WTC11 (cell line): ENCODE measurements around the gene MYOZ3. TPM values are rescaled to one million over a fixed set of nuclear protein-coding genes. Genes with fewer than 3 reads are reported as not detected.
A peak's percentile ranks its signal among the peaks of the same experiment; 100 is the strongest.

Source experiments
- ATAC-seq: fragments of 200-7000 bp; cut with Tn5 transposase; 2 replicates; pipeline ENCODE4 v1.10.0; 2021; ENCODE audit warnings: mild to moderate bottlenecking, moderate library complexity
- CTCF ChIA-PET: fragments of 300-600 bp; sonication (Branson Sonifier 250); formaldehyde crosslinking; loops from one replicate; lab custom pipeline; 2021; ENCODE audit warnings: antibody characterized with exemption; lab: Charles Lee
- POLR2A ChIA-PET: fragments of 350-600 bp; sonication (Branson Sonifier 250); formaldehyde crosslinking; loops from one replicate; lab custom pipeline; 2021; ENCODE audit warnings: antibody characterized with exemption; lab: Charles Lee
- DNase-seq: peaks from one replicate; pipeline ENCODE4 v3.0.0; 2021; ENCODE audit warnings: low spot score
- H3K27ac Mint-ChIP-seq: 2 replicates; pipeline ENCODE4 v1.8.0; 2021; ENCODE audit warnings: mixed read lengths
- H3K27me3 Mint-ChIP-seq: 2 replicates; pipeline ENCODE4 v1.8.0; 2021; ENCODE audit warnings: low read depth, mild to moderate bottlenecking, moderate library complexity, mixed read lengths
- H3K36me3 Mint-ChIP-seq: 2 replicates; pipeline ENCODE4 v1.8.0; 2021; ENCODE audit warnings: mixed read lengths
- H3K4me1 Mint-ChIP-seq: 2 replicates; pipeline ENCODE4 v1.8.0; 2022; ENCODE audit warnings: mixed read lengths
- H3K4me3 Mint-ChIP-seq: 2 replicates; pipeline ENCODE4 v1.8.0; 2021; ENCODE audit warnings: mild to moderate bottlenecking, moderate library complexity, mixed read lengths
- H3K9me3 Mint-ChIP-seq: 2 replicates; pipeline ENCODE4 v1.8.0; 2021; ENCODE audit warnings: mixed read lengths
- ESRRA ChIP-seq: sonication (generic); formaldehyde crosslinking; IDR thresholded peaks from 2 replicates; pipeline ENCODE4 v1.8.1; 2022; ENCODE audit warnings: mild to moderate bottlenecking, missing genetic modification reagents, borderline replicate concordance
- GRHL2 ChIP-seq: fragments of 250-450 bp; sonication (Bioruptor Pico); IDR thresholded peaks from 2 replicates; pipeline ENCODE4 v1.8.0; 2022; ENCODE audit warnings: mild to moderate bottlenecking, moderate library complexity; ENCODE audit not compliant: insufficient replicate concordance, severe bottlenecking
- GTF2I ChIP-seq: fragments of 250-450 bp; sonication (Bioruptor Pico); conservative IDR thresholded peaks from 2 replicates; pipeline ENCODE4 v1.4.0; 2021; ENCODE audit warnings: mild to moderate bottlenecking
- HMGA2 ChIP-seq: fragments of 250-450 bp; sonication (Bioruptor Pico); IDR thresholded peaks from 2 replicates; pipeline ENCODE4 v1.4.0; 2021; ENCODE audit warnings: mild to moderate bottlenecking, moderate library complexity
- MXD4 ChIP-seq: fragments of 250-450 bp; sonication (Bioruptor Pico); IDR thresholded peaks from 2 replicates; pipeline ENCODE4 v1.8.0; 2021; ENCODE audit warnings: mild to moderate bottlenecking, moderate library complexity, borderline replicate concordance
- SMAD4 ChIP-seq: sonication (generic); formaldehyde crosslinking; IDR thresholded peaks from 2 replicates; pipeline ENCODE4 v1.8.0; 2022; ENCODE audit warnings: mild to moderate bottlenecking, missing genetic modification reagents
- TEAD1 ChIP-seq: sonication (generic); formaldehyde crosslinking; IDR thresholded peaks from 2 replicates; pipeline ENCODE4 v1.8.0; 2022; ENCODE audit warnings: mild to moderate bottlenecking, missing genetic modification reagents
- TP53 ChIP-seq: sonication (generic); formaldehyde crosslinking; IDR thresholded peaks from 2 replicates; pipeline ENCODE4 v1.8.1; 2023; ENCODE audit warnings: mild to moderate bottlenecking, missing genetic modification reagents
- ZBTB21 ChIP-seq: sonication (generic); formaldehyde crosslinking; IDR thresholded peaks from 2 replicates; pipeline ENCODE4 v1.8.1; 2023; ENCODE audit warnings: mild to moderate bottlenecking, missing genetic modification reagents, borderline replicate concordance
- ZNF423 ChIP-seq: fragments of 250-450 bp; sonication (Bioruptor Pico); IDR thresholded peaks from 2 replicates; pipeline ENCODE4 v2.1.2; 2022; ENCODE audit warnings: mild to moderate bottlenecking, moderate library complexity
- total RNA-seq: library from RNA; stranded (reverse); gene quantifications from 3 replicates; pipeline ENCODE4 v1.2.3, GENCODE V29; 2021
- TF ChIP-seq, protein P1 (sequence below): sonication (generic); formaldehyde crosslinking; IDR thresholded peaks from 2 replicates; pipeline ENCODE4 v1.8.1; 2023; ENCODE audit warnings: mild to moderate bottlenecking, missing genetic modification reagents, moderate library complexity
- TF ChIP-seq, protein P2 (sequence below): sonication (generic); formaldehyde crosslinking; IDR thresholded peaks from 2 replicates; pipeline ENCODE4 v1.8.0; 2023; ENCODE audit warnings: missing genetic modification reagents
- TF ChIP-seq, protein P3 (sequence below): fragments of 250-450 bp; sonication (Bioruptor Pico); IDR thresholded peaks from 2 replicates; pipeline ENCODE4 v1.8.0; 2021; ENCODE audit warnings: mild to moderate bottlenecking
- TF ChIP-seq, protein P4 (sequence below): fragments of 250-450 bp; sonication (Bioruptor Pico); IDR thresholded peaks from 2 replicates; pipeline ENCODE4 v1.9.0; 2021; ENCODE audit warnings: mild to moderate bottlenecking, borderline replicate concordance
- TF ChIP-seq, protein P5 (sequence below): sonication (generic); formaldehyde crosslinking; IDR thresholded peaks from 2 replicates; pipeline ENCODE4 v1.8.1; 2022; ENCODE audit warnings: mild to moderate bottlenecking, moderate library complexity, missing genetic modification reagents
- TF ChIP-seq, protein P6 (sequence below): sonication (generic); formaldehyde crosslinking; IDR thresholded peaks from 2 replicates; pipeline ENCODE4 v1.8.0; 2022; ENCODE audit warnings: missing genetic modification reagents

MYOZ3 gene
- total RNA-seq, 1 experiment from 2014 or later, result 13.7 TPM

DNA sequence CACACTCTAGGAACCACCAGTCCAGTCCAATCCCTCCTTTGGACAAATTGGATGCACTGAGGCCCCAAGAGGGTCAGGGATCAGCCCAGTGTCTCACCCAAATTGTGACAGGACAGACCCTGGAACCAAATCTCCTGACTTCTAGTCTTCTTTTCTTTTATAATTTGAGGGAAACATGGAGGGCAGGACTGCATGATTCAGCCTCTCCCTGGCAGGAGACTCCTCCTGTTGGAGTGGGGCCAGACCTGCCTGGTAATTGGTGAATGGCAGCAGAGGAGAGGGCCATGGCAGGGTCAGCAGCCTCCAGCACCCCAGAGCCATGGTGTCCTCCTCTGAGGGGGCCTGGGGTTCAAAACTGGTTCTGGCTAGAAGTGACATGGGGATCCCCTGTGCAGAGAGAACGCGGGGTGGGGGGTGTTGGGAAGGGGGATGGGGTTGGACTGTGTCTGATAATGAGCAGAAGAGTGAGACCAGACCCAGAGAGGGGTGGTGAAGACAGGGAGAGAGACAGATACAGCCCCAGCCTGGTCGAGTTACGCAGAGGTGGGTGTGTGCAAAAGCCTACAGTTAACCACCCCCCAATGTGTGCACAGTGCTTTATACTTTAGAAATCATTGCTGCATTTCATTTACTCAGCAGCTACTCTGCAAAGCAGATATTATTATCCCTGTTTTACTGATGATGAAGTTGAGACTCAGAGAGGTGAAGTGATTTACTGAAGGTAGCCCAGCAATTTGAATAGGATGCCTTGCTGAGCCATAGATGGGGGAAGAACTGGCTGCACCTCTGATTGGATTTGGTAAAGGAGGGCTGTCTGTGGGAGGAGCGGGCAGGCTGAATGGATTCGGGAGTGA, 24.4 kb upstream of the MYOZ3 start:
- no peak overlapping the region for H3K4me3 Mint-ChIP-seq
- no peak for TF ChIP-seq SMAD4 (CRISPR knock-in tag)
- TF ChIP-seq, protein P1, sequence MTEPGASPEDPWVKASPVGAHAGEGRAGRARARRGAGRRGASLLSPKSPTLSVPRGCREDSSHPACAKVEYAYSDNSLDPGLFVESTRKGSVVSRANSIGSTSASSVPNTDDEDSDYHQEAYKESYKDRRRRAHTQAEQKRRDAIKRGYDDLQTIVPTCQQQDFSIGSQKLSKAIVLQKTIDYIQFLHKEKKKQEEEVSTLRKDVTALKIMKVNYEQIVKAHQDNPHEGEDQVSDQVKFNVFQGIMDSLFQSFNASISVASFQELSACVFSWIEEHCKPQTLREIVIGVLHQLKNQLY (CRISPR knock-in tag), result no peak
- TF ChIP-seq TEAD1, result no peak
- TF ChIP-seq, all 79 proteins: peak for 0
- DNase-seq, result no peak

DNA sequence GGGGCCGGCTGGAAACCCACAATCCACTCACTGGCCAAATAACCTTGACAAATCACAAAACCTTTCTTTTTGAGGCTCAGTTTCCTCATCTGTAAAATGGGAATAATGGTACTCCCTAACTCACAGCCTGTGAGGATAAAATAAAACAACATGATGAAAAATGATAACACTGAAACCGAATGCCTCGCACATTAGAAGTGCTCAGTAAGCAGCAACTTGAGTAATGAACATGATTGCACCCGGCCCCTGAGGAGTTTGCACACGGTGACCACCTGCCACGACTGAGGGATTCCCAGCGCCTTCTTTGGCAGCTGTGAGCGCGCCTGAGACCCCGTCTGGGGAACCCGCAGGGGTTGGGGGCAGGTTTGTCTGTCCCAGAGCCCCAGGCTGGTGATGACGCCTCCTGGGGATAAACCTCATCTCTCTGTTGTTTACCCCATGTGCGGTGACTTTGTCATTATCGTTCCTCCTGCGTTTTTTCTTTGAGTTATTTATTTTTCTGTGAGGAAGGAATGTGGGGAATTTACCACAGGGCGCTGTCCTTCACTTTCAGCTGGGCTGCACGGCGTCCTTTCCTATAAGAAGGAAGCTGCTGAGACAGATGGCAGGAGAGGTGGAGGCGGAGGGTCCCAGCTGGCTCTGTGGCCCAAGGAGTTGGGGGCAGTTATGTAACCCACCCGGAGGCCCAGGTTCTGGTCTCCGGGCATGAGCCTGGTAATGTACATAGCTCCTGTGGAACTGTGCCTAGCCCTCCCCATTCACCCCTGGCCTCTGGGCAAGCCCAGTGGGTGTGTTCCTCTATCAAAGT, 23.6 kb upstream of the MYOZ3 start:
- Mint-ChIP-seq H3K27ac (no peak overlapping the region), H3K4me3 (no peak overlapping the region), H3K4me1 (peaks cover 28% of the 10 kb centered on the region), H3K27me3 (no peaks in the 10 kb centered on the region), H3K36me3 (no peaks in the 10 kb centered on the region), H3K9me3 (no peaks in the 10 kb centered on the region)
- TF ChIP-seq ESRRA (CRISPR knock-in tag) (no peak), GTF2I (CRISPR knock-in tag) (peak; percentile 73; the same call in 1 of the 2 replicates)
- TF ChIP-seq, protein P2, sequence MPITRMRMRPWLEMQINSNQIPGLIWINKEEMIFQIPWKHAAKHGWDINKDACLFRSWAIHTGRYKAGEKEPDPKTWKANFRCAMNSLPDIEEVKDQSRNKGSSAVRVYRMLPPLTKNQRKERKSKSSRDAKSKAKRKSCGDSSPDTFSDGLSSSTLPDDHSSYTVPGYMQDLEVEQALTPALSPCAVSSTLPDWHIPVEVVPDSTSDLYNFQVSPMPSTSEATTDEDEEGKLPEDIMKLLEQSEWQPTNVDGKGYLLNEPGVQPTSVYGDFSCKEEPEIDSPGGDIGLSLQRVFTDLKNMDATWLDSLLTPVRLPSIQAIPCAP (CRISPR knock-in tag), result no peak
- ATAC-seq (peak; percentile 43), DNase-seq (no peak)
- CTCF ChIA-PET, result interaction anchor here (0.7 to 1.1 kb wide), 6 partner anchors 14 to 147 kb away, joined by 3 to 6 read pairs (median 4); no protein-coding TSS in a partner anchor
- POLR2A ChIA-PET, result interaction anchor here (0.6 kb wide), 1 partner anchor 10 kb away, joined by 3 read pairs; no protein-coding TSS in a partner anchor

More for the DNA sequence above, 24.4 kb upstream of the MYOZ3 start:
- Mint-ChIP-seq H3K36me3 (no peaks in the 10 kb centered on the region), H3K27ac (no peak overlapping the region), H3K27me3 (no peaks in the 10 kb centered on the region), H3K4me1 (peaks cover 27% of the 10 kb centered on the region), H3K9me3 (no peaks in the 10 kb centered on the region)
- CTCF ChIA-PET, result no interaction called here
- ATAC-seq, result no peak
- POLR2A ChIA-PET, result no interaction called here

DNA sequence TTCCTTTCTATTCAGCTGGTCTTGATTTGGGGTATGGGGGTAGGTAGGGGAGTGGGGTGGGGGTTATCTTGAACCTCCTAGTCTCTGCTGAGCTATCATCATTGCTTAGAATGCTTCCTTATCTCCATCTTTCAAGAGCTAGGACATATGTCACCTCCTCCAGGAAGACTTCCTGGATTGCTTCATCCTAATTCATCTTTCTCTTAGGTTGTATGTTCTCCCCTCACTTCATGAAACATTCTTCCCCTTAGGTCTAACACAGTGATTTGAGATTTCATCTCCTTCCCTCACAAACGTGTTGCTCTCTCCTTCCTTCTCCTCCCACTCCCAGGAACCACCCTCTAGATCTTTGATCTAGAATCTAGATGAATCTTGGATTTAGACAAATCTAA, 23.0 kb upstream of the MYOZ3 start:
- no peaks in the 10 kb centered on the region for H3K9me3 Mint-ChIP-seq
- peaks cover 28% of the 10 kb centered on the region for H3K4me1 Mint-ChIP-seq
- no peaks in the 10 kb centered on the region for H3K27me3 Mint-ChIP-seq
- ChIA-PET POLR2A (interaction anchor here (0.6 kb wide), 1 partner anchor 11 kb away, joined by 3 read pairs; no protein-coding TSS in a partner anchor), CTCF (interaction anchor here (0.7 to 1.4 kb wide), 7 partner anchors 13 to 146 kb away, joined by 3 to 6 read pairs (median 4); no protein-coding TSS in a partner anchor)
- H3K27ac Mint-ChIP-seq, result no peak overlapping the region
- no peak for DNase-seq
- ATAC-seq, result no peak
- no peak overlapping the region for H3K4me3 Mint-ChIP-seq
- no peaks in the 10 kb centered on the region for H3K36me3 Mint-ChIP-seq
- TF ChIP-seq, protein P3, sequence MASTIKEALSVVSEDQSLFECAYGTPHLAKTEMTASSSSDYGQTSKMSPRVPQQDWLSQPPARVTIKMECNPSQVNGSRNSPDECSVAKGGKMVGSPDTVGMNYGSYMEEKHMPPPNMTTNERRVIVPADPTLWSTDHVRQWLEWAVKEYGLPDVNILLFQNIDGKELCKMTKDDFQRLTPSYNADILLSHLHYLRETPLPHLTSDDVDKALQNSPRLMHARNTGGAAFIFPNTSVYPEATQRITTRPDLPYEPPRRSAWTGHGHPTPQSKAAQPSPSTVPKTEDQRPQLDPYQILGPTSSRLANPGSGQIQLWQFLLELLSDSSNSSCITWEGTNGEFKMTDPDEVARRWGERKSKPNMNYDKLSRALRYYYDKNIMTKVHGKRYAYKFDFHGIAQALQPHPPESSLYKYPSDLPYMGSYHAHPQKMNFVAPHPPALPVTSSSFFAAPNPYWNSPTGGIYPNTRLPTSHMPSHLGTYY (CRISPR knock-in tag), result no peak
- no peak for TF ChIP-seq TP53 (CRISPR knock-in tag)
- TF ChIP-seq ZBTB21, result no peak
- TF ChIP-seq, protein P4, sequence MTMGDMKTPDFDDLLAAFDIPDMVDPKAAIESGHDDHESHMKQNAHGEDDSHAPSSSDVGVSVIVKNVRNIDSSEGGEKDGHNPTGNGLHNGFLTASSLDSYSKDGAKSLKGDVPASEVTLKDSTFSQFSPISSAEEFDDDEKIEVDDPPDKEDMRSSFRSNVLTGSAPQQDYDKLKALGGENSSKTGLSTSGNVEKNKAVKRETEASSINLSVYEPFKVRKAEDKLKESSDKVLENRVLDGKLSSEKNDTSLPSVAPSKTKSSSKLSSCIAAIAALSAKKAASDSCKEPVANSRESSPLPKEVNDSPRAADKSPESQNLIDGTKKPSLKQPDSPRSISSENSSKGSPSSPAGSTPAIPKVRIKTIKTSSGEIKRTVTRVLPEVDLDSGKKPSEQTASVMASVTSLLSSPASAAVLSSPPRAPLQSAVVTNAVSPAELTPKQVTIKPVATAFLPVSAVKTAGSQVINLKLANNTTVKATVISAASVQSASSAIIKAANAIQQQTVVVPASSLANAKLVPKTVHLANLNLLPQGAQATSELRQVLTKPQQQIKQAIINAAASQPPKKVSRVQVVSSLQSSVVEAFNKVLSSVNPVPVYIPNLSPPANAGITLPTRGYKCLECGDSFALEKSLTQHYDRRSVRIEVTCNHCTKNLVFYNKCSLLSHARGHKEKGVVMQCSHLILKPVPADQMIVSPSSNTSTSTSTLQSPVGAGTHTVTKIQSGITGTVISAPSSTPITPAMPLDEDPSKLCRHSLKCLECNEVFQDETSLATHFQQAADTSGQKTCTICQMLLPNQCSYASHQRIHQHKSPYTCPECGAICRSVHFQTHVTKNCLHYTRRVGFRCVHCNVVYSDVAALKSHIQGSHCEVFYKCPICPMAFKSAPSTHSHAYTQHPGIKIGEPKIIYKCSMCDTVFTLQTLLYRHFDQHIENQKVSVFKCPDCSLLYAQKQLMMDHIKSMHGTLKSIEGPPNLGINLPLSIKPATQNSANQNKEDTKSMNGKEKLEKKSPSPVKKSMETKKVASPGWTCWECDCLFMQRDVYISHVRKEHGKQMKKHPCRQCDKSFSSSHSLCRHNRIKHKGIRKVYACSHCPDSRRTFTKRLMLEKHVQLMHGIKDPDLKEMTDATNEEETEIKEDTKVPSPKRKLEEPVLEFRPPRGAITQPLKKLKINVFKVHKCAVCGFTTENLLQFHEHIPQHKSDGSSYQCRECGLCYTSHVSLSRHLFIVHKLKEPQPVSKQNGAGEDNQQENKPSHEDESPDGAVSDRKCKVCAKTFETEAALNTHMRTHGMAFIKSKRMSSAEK, result no peak
- TF ChIP-seq, protein P5, sequence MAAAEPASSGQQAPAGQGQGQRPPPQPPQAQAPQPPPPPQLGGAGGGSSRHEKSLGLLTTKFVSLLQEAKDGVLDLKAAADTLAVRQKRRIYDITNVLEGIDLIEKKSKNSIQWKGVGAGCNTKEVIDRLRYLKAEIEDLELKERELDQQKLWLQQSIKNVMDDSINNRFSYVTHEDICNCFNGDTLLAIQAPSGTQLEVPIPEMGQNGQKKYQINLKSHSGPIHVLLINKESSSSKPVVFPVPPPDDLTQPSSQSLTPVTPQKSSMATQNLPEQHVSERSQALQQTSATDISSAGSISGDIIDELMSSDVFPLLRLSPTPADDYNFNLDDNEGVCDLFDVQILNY (CRISPR knock-in tag), result no peak
- TF ChIP-seq MXD4 (CRISPR knock-in tag), result no peak
- TF ChIP-seq, protein P6, sequence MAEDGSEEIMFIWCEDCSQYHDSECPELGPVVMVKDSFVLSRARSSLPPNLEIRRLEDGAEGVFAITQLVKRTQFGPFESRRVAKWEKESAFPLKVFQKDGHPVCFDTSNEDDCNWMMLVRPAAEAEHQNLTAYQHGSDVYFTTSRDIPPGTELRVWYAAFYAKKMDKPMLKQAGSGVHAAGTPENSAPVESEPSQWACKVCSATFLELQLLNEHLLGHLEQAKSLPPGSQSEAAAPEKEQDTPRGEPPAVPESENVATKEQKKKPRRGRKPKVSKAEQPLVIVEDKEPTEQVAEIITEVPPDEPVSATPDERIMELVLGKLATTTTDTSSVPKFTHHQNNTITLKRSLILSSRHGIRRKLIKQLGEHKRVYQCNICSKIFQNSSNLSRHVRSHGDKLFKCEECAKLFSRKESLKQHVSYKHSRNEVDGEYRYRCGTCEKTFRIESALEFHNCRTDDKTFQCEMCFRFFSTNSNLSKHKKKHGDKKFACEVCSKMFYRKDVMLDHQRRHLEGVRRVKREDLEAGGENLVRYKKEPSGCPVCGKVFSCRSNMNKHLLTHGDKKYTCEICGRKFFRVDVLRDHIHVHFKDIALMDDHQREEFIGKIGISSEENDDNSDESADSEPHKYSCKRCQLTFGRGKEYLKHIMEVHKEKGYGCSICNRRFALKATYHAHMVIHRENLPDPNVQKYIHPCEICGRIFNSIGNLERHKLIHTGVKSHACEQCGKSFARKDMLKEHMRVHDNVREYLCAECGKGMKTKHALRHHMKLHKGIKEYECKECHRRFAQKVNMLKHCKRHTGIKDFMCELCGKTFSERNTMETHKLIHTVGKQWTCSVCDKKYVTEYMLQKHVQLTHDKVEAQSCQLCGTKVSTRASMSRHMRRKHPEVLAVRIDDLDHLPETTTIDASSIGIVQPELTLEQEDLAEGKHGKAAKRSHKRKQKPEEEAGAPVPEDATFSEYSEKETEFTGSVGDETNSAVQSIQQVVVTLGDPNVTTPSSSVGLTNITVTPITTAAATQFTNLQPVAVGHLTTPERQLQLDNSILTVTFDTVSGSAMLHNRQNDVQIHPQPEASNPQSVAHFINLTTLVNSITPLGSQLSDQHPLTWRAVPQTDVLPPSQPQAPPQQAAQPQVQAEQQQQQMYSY (CRISPR knock-in tag), result no peak
- no peak for TF ChIP-seq HMGA2
- no peak for TF ChIP-seq ZNF423 (CRISPR knock-in tag)
- no peak for TF ChIP-seq GRHL2 (CRISPR knock-in tag)
